Epidermal melanocyte (primary cell): ENCODE results near the gene HBA1.
"Not testable (repeated sequence)": the region's sequence is repeated elsewhere in the genome, so short reads cannot be mapped to it uniquely, and the experiment has no call there.

Experiments
- DNase-seq: peaks from one replicate; pipeline ENCODE4 v3.0.0; 2011; ENCODE audit warnings: low spot score; ENCODE audit not compliant: insufficient read length

Gene HBA1

GRCh38 chr16:159136-159849, 17.2 kb upstream of the HBA1 start:
- DNase-seq = no peak

- not testable (repeated sequence) for DNase-seq
These were observed 16.2 kb upstream of the HBA1 start for GRCh38 chr16:160242-160641.

- DNase-seq = no peak
These were observed 15.7 kb upstream of the HBA1 start for GRCh38 chr16:160691-161190.

GRCh38 chr16:162271-162991, 14.0 kb upstream of the HBA1 start:
- DNase-seq = no peak

DNA sequence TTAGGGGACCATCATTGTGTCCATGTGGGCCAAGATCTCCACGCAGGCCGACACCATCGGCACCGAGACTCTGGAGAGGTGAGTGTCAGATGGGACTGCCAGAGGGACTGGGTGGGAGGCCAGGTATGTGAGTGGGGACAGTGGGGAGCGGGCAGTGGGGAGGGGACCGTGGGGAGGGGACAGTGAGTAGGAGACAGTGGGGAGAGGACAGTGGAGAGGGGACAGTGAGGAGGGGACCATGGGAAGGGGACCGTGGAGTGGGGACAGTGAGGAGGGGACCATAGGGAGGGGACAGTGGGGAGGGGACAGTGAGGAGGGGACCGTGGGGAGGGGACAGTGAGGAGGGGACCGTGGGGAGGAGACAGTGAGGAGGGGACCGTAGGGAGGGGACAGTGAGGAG, 13.3 kb upstream of the HBA1 start:
- not testable (repeated sequence) for DNase-seq

- not testable (repeated sequence) for DNase-seq
These were observed 12.8 kb upstream of the HBA1 start for GRCh38 chr16:163696-164095.

DNA sequence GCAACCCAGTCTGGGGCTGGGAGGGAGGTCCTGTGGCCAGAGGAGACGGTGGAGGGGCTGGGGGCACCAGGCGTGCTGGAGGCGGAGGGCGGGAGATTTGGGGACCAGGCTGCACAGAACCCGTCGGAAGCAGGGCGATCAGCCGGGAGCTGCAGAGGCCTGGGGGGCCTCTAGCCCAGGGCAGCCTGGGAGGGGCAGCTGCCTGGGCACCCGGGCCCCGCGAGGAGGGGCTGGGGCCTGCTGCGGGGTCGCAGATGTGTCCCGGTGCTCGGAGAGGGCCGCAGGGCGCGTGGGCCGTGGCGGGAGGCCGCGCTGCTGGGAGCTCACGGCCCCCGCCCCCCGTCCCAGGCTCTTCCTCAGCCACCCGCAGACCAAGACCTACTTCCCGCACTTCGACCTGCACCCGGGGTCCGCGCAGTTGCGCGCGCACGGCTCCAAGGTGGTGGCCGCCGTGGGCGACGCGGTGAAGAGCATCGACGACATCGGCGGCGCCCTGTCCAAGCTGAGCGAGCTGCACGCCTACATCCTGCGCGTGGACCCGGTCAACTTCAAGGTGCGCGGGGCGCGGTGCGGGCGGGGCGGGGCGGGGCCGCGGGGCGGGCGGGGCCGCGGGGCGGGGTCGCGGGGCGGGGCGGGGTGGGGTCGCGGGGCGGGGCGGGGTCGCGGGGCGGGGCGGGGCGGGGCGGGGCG, 12.2 kb upstream of the HBA1 start:
- not testable (repeated sequence) for DNase-seq

- DNase-seq = no peak
These were observed 11.5 kb upstream of the HBA1 start for GRCh38 chr16:164827-165538.

GRCh38 chr16:165539-166374, 10.7 kb upstream of the HBA1 start, which contains the start of gene HBM:
TSS of gene HBM (plus strand) at chr16:165978. CDS start at chr16:165998, 20 bp downstream.
- DNase-seq = peak; percentile 16

DNA sequence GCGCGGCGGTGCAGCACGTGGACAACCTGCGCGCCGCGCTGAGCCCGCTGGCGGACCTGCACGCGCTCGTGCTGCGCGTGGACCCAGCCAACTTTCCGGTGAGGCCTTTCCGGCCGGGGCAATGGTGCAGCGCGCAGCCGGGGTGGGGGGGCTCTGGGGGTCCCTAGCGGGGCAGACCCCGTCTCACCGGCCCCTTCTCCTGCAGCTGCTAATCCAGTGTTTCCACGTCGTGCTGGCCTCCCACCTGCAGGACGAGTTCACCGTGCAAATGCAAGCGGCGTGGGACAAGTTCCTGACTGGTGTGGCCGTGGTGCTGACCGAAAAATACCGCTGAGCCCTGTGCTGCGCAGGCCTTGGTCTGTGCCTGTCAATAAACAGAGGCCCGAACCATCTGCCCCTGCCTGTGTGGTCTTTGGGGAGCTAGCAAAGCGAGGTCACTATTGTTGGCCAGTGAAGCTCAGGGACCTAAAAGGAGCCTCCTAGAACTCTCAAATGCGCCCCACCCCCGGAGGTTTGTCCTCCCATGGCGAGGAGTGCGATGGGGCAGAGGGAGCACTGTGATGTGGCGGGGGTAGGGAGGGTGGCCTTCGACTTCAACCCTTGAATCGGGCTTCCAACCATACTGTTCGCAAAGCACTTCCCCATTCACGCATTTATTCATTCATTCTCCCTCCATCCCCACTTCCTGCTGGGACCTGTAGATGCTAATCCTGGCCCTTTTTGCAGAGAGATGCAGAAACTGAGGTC, 9.9 kb upstream of the HBA1 start:
- no peak for DNase-seq

- DNase-seq = peak; percentile 19
These were observed 9.3 kb upstream of the HBA1 start for GRCh38 chr16:167122-167690.

DNA sequence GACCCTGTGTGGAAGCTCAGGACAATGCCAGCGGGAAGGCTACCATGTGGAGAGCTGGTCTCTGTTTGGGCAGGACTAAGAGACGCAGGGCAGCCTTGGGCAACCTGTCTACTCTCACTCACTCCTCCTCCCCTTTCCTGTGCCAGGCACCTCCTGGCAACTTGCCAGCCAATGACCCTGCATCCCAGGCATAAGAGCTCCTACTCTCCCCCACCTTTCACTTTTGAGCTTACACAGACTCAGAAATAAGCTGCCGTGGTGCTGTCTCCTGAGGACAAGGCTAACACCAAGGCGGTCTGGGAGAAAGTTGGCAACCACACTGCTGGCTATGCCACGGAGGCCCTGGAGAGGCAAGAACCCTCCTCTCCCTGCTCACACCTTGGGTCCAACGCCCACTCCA, 8.1 kb upstream of the HBA1 start:
- peak; percentile 16 for DNase-seq

GRCh38 chr16:169014-169413, 7.5 kb upstream of the HBA1 start:
- DNase-seq = no peak

DNA sequence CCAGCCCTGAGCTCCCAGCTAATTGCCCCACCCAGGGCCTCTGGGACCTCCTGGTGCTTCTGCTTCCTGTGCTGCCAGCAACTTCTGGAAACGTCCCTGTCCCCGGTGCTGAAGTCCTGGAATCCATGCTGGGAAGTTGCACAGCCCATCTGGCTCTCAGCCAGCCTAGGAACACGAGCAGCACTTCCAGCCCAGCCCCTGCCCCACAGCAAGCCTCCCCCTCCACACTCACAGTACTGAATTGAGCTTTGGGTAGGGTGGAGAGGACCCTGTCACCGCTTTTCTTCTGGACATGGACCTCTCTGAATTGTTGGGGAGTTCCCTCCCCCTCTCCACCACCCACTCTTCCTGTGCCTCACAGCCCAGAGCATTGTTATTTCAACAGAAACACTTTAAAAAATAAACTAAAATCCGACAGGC, 6.4 kb upstream of the HBA1 start:
- peak; percentile 13 for DNase-seq

GRCh38 chr16:170788-171187, 5.7 kb upstream of the HBA1 start:
- peak; percentile 18 for DNase-seq

GRCh38 chr16:172374-172941, 4.0 kb upstream of the HBA1 start, which contains the start of gene HBA2:
TSS of gene HBA2 (plus strand) at chr16:172876. CDS start at chr16:172913, 37 bp downstream.
- DNase-seq = not testable (repeated sequence)

DNA sequence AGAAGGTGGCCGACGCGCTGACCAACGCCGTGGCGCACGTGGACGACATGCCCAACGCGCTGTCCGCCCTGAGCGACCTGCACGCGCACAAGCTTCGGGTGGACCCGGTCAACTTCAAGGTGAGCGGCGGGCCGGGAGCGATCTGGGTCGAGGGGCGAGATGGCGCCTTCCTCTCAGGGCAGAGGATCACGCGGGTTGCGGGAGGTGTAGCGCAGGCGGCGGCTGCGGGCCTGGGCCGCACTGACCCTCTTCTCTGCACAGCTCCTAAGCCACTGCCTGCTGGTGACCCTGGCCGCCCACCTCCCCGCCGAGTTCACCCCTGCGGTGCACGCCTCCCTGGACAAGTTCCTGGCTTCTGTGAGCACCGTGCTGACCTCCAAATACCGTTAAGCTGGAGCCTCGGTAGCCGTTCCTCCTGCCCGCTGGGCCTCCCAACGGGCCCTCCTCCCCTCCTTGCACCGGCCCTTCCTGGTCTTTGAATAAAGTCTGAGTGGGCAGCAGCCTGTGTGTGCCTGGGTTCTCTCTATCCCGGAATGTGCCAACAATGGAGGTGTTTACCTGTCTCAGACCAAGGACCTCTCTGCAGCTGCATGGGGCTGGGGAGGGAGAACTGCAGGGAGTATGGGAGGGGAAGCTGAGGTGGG, 3.1 kb upstream of the HBA1 start:
- not testable (repeated sequence) for DNase-seq
